HFF-Myc (cell line): ENCODE results near the gene PIMREG.

Experiments used
- DNase-seq: peaks from one replicate; pipeline ENCODE4 v3.0.0-alpha.2; 2011; ENCODE audit warnings: low read depth; ENCODE audit errors: extremely low read depth
- H3K4me3 ChIP-seq: replicated peaks from 2 replicates; pipeline ENCODE4 v1.5.1; 2011; ENCODE audit warnings: low read depth, mild to moderate bottlenecking, control low read depth, low read length
- CTCF ChIP-seq: IDR thresholded peaks from 2 replicates; pipeline ENCODE4 v1.5.1; 2012; ENCODE audit warnings: mild to moderate bottlenecking, low read depth, low read length, control low read depth; ENCODE audit errors: missing control alignments

Gene PIMREG

GRCh38 chr17:6483507-6483906, 39.3 kb downstream of the PIMREG start:
- DNase-seq, result no peak
- no peak for TF ChIP-seq CTCF
- no peak overlapping the region for H3K4me3 ChIP-seq

GRCh38 chr17:6485646-6486412, 41.6 kb downstream of the PIMREG start:
- H3K4me3 ChIP-seq, result no peak overlapping the region
- TF ChIP-seq CTCF, result no peak
- no peak for DNase-seq

GRCh38 chr17:6487251-6488007, 43.2 kb downstream of the PIMREG start:
- no peak overlapping the region for H3K4me3 ChIP-seq
- DNase-seq, result no peak
- TF ChIP-seq CTCF, result no peak

GRCh38 chr17:6488008-6488539, 43.8 kb downstream of the PIMREG start:
- TF ChIP-seq CTCF, result no peak
- H3K4me3 ChIP-seq, result no peak overlapping the region
- no peak for DNase-seq

- no peak for DNase-seq
- no peak for TF ChIP-seq CTCF
- H3K4me3 ChIP-seq, result no peak overlapping the region
These were observed 44.8 kb downstream of the PIMREG start for GRCh38 chr17:6489016-6489550.

- no peak for DNase-seq
- no peak overlapping the region for H3K4me3 ChIP-seq
- no peak for TF ChIP-seq CTCF
These were observed 46.9 kb downstream of the PIMREG start for GRCh38 chr17:6491071-6491700.
